Ishikawa (cell line): ENCODE results near the gene EP400.

Experiments
- CREB1 ChIP-seq: IDR thresholded peaks from 2 replicates; pipeline ENCODE4 v1.6.1; 2012; ENCODE audit warnings: low read depth
- EGR1 ChIP-seq: IDR thresholded peaks from 2 replicates; pipeline ENCODE4 v1.6.1; 2012
- EP300 ChIP-seq: IDR thresholded peaks from 2 replicates; pipeline ENCODE4 v1.6.1; 2012; ENCODE audit warnings: borderline replicate concordance
- FOXM1 ChIP-seq: IDR thresholded peaks from 2 replicates; pipeline ENCODE4 v1.6.1; 2012; ENCODE audit warnings: low read depth, borderline replicate concordance
- NFIC ChIP-seq: IDR thresholded peaks from 2 replicates; pipeline ENCODE4 v1.6.1; 2012
- RAD21 ChIP-seq: IDR thresholded peaks from 2 replicates; pipeline ENCODE4 v1.6.1; 2012; ENCODE audit warnings: low read depth
- TAF1 ChIP-seq: IDR thresholded peaks from 2 replicates; pipeline ENCODE4 v1.6.1; 2012; ENCODE audit warnings: low read depth, mild to moderate bottlenecking
- YY1 ChIP-seq: IDR thresholded peaks from 2 replicates; pipeline ENCODE4 v1.6.1; 2012; ENCODE audit warnings: low read depth
- ZBTB7A ChIP-seq: IDR thresholded peaks from 2 replicates; pipeline ENCODE4 v1.6.1; 2012; ENCODE audit warnings: low read depth
- TF ChIP-seq, protein P1 (sequence below): IDR thresholded peaks from 2 replicates; pipeline ENCODE4 v1.6.1; 2012; ENCODE audit warnings: low read depth, mild to moderate bottlenecking
- TF ChIP-seq, protein P2 (sequence below): IDR thresholded peaks from 2 replicates; pipeline ENCODE4 v1.6.1; 2012

DNA sequence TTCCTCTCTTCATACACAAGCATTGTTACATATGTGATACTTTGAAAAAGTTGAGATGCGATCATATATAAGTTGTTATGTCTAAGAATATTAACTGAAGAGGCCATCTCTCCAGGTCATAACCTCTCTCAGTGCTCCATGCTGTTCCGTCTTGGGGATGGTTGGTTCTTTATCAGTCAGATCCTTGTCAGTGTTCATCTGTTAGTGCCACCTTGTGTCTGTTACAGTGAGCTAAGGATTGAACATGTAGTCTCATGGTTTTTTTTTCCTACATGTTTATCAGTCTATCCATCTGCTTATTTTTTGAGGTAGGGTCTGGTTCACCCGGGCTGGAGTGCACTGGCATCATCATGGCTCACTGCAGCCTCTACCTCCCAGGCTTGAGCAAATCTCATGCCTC lies 30.5 kb downstream of the EP400 start:
- TF ChIP-seq ZBTB7A (no peak), FOXM1 (no peak), RAD21 (no peak), NFIC (no peak), EP300 (no peak), YY1 (no peak), TAF1 (no peak), EGR1 (no peak), CREB1 (no peak)
- TF ChIP-seq, protein P1, sequence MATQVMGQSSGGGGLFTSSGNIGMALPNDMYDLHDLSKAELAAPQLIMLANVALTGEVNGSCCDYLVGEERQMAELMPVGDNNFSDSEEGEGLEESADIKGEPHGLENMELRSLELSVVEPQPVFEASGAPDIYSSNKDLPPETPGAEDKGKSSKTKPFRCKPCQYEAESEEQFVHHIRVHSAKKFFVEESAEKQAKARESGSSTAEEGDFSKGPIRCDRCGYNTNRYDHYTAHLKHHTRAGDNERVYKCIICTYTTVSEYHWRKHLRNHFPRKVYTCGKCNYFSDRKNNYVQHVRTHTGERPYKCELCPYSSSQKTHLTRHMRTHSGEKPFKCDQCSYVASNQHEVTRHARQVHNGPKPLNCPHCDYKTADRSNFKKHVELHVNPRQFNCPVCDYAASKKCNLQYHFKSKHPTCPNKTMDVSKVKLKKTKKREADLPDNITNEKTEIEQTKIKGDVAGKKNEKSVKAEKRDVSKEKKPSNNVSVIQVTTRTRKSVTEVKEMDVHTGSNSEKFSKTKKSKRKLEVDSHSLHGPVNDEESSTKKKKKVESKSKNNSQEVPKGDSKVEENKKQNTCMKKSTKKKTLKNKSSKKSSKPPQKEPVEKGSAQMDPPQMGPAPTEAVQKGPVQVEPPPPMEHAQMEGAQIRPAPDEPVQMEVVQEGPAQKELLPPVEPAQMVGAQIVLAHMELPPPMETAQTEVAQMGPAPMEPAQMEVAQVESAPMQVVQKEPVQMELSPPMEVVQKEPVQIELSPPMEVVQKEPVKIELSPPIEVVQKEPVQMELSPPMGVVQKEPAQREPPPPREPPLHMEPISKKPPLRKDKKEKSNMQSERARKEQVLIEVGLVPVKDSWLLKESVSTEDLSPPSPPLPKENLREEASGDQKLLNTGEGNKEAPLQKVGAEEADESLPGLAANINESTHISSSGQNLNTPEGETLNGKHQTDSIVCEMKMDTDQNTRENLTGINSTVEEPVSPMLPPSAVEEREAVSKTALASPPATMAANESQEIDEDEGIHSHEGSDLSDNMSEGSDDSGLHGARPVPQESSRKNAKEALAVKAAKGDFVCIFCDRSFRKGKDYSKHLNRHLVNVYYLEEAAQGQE: no peak
- TF ChIP-seq, protein P2, sequence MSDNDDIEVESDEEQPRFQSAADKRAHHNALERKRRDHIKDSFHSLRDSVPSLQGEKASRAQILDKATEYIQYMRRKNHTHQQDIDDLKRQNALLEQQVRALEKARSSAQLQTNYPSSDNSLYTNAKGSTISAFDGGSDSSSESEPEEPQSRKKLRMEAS: no peak
